Measurements from ENCODE around the gene GZF1.

DNA sequence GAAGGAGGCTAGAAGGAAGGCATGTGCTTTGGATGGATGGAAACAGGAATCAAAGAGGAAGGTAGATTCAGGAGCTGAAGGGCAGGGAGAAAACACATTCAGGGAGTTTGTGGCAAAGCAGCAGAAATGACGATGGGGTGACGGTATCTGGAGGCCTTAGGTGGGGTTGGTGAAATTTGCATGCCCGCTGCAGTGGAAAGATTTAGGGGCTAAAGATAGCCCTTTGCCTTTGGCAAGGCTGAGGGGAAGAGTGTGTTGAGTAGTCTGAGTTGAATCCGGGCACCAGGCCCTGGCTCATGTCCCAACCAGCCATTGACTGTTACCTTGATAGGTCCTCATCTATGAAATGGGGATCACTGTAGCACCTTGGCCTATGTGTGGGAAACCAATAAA is 1.3 kb downstream of the GZF1 start:
- TF ChIP-seq, protein P1, sequence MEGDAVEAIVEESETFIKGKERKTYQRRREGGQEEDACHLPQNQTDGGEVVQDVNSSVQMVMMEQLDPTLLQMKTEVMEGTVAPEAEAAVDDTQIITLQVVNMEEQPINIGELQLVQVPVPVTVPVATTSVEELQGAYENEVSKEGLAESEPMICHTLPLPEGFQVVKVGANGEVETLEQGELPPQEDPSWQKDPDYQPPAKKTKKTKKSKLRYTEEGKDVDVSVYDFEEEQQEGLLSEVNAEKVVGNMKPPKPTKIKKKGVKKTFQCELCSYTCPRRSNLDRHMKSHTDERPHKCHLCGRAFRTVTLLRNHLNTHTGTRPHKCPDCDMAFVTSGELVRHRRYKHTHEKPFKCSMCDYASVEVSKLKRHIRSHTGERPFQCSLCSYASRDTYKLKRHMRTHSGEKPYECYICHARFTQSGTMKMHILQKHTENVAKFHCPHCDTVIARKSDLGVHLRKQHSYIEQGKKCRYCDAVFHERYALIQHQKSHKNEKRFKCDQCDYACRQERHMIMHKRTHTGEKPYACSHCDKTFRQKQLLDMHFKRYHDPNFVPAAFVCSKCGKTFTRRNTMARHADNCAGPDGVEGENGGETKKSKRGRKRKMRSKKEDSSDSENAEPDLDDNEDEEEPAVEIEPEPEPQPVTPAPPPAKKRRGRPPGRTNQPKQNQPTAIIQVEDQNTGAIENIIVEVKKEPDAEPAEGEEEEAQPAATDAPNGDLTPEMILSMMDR (IDR thresholded peaks at IDR 0.05; ENCODE audit: low read depth, low read length, poor library complexity, severe bottlenecking) = no peak
- no peak for TF ChIP-seq EZH2phosphoT487 (IDR thresholded peaks at IDR 0.05; ENCODE audit: borderline replicate concordance, low read length)

Data from DOHH2 (cell line).